ENCODE results near the gene NMNAT2.
A peak's percentile ranks its signal among the peaks of the same experiment; 100 is the strongest.

NMNAT2 gene

DNA sequence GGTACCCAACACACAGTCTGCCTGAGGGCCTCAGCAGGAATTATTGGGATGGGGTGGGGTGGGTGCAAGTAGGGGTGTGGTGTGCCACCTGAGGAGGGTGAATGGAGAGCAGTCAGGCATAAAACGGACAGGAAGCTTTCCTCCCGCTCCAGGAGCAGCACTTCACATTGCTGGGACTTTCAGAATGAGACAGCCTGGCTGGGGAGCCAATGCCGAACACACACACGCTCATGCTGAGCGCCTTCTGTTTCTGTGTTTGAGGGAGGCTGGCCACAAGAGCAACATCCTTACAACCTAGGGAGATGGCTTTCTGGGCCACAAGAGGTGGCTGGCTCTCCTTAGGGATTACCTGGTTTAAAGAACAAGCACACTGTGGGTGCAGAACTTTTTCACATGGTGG, 134.1 kb downstream of the NMNAT2 start:
- H3K4me3 ChIP-seq (ENCODE audit: low read depth, low read length) = no peak overlapping the region
- TF ChIP-seq, protein P1, sequence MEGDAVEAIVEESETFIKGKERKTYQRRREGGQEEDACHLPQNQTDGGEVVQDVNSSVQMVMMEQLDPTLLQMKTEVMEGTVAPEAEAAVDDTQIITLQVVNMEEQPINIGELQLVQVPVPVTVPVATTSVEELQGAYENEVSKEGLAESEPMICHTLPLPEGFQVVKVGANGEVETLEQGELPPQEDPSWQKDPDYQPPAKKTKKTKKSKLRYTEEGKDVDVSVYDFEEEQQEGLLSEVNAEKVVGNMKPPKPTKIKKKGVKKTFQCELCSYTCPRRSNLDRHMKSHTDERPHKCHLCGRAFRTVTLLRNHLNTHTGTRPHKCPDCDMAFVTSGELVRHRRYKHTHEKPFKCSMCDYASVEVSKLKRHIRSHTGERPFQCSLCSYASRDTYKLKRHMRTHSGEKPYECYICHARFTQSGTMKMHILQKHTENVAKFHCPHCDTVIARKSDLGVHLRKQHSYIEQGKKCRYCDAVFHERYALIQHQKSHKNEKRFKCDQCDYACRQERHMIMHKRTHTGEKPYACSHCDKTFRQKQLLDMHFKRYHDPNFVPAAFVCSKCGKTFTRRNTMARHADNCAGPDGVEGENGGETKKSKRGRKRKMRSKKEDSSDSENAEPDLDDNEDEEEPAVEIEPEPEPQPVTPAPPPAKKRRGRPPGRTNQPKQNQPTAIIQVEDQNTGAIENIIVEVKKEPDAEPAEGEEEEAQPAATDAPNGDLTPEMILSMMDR (IDR thresholded peaks at IDR 0.05; ENCODE audit: borderline replicate concordance, insufficient read depth, low read depth, low read length) = no peak

DNA sequence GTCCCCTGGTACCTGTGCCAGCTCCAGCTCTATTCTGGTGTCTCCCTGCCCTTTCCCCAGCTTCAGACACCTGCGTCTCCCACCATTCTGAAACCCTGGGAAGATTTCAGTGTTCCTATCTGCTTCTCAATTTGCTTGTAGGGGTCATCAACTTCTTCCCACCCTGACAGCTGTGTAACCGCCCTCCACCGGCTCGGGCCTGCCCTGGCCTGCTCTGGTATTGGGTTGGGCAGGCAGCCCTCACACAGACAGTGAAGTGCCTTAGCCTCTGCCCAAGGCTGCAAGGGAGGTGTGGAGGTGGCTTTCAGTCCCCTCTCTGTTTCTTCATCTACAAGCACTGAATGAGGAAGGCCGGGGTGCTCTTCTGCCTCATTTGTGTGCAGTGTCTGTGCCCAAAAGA, 134.9 kb downstream of the NMNAT2 start:
- TF ChIP-seq, protein P1 (IDR thresholded peaks at IDR 0.05; ENCODE audit: borderline replicate concordance, insufficient read depth, low read depth, low read length) = no peak
- H3K4me3 ChIP-seq (ENCODE audit: low read depth, low read length) = no peak overlapping the region

DNA sequence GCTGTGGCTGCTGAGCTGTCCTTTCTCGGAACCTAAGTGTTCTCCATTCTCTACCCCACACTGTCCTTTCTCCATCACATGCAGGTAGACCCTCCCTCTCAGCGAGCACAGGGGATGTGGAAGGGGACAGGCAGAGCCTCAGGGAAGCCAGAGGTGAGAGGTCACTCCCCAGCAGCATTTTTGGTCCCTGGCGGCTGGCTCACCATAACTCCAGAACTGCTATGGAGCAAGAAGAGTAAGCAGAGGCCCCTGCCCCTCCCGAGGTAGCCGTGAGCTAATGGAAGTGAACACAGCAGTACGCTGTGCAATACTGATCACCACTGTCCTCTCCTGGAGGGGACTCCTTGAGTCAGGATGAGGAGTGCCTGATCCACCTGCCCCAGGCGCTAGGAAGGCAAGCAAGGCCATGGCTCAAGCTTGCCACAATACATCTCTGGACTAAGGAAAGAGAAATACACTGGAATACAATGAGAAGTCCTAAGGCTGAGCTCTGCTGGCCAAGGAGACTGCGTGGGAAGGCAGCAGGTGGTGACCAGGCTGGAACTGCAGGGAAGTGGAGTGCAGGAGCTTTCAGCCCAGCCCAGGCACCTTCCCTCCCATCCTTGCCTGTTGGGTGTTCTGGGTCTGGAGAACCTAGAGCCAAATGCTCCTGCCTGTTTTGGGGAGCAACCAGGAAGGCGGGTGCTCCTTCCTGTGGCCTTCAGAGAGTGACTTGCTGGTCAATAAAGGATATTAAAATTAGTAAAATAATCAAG, 135.9 kb downstream of the NMNAT2 start:
- TF ChIP-seq, protein P1 (IDR thresholded peaks at IDR 0.05; ENCODE audit: borderline replicate concordance, insufficient read depth, low read depth, low read length) = no peak
- no peak overlapping the region for H3K4me3 ChIP-seq (ENCODE audit: low read depth, low read length)

DNA sequence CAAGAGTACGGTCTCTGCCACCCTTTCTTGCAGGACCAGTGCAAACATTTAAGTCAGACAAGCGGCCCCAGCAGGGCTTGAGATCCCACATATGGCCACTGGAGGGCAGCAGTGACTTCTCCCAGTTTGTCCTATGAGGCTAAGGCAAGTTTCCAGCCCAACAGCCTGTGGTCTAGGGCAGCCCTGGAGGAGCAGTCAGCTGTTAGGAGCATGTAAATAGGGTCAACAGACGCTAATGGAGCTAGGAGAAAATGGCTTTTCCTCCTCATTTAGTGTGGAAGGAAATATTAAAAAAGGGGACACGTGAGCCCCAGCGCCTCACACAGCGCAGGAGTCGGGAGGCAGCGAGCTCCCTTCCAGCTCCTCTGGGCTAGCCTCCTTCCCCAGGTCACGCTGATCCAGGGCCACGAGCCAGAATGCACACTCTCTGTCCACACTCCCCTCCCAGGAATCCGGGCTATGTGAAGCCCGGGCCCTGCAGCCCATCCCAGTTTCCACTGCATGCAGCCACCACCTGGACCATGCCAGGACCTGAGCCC, 136.6 kb downstream of the NMNAT2 start:
- H3K4me3 ChIP-seq (ENCODE audit: low read depth, low read length) = no peak overlapping the region
- TF ChIP-seq, protein P1 (IDR thresholded peaks at IDR 0.05; ENCODE audit: borderline replicate concordance, insufficient read depth, low read depth, low read length) = peak; percentile 82

DNA sequence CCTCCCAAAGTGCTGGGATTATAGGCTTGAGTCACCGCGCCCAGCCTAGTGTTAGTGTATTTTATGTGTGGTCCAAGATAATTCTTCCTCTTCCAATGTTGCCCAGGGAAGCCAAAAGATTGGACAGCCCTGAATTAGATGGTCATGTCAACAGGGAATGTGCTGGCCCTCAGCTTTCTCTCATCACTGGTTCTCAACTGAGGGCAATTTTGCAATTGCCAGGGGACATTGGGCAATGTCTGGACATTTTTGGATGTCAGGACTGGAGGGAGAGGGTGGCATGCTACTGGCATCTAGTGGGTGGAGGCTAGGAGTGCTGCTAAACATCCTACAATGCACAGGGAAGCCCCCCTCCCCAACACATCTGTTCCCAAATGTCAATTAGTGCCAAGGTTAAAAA, 137.1 kb downstream of the NMNAT2 start:
- TF ChIP-seq, protein P1 (IDR thresholded peaks at IDR 0.05; ENCODE audit: borderline replicate concordance, insufficient read depth, low read depth, low read length) = no peak
- no peak overlapping the region for H3K4me3 ChIP-seq (ENCODE audit: low read depth, low read length)

DNA sequence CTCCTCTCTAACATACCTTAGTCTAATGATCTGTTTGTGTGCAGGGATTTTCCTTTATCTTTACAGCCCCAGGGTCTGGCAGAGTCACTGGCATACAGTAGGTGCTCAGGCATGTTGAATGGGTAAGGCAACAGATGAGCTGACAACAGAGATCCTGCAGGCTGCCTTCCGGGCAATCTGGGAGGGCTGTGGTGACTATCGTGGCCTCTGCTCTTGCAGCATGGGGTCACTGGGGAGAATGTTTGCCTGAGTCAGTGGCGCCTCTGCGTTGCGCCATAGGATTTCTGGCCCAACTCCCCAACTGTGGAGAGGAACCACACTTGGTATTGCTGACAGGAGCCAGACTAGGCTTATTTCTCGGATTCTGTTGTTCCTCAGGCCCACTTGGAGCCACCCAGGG, 138.3 kb downstream of the NMNAT2 start:
- TF ChIP-seq, protein P1 (IDR thresholded peaks at IDR 0.05; ENCODE audit: borderline replicate concordance, insufficient read depth, low read depth, low read length) = no peak
- no peak overlapping the region for H3K4me3 ChIP-seq (ENCODE audit: low read depth, low read length)

Measured in GM12875 (cell line).